ENCODE measurements around the gene ELP1.

DNA sequence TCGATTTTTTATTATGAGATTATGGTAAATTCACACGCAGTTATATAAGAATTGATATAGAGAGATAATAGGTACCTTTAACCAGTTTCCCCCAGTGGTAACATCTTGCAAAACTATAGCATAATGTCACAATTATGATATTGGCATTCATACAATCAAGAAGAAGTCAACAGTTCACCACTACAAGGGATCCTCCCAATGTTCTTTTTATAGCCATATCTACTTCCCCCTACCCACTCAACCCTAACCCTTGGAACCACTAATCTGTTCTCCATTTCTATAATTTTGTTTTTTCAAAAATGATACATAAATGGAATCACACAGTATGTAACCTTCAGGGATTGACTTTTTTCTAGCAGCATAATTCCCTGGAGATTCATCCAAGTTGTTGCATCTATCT, 88.0 kb downstream of the ELP1 start:
- no peak for TF ChIP-seq POLR2A (IDR thresholded peaks at IDR 0.05)
- TF ChIP-seq, protein P1, sequence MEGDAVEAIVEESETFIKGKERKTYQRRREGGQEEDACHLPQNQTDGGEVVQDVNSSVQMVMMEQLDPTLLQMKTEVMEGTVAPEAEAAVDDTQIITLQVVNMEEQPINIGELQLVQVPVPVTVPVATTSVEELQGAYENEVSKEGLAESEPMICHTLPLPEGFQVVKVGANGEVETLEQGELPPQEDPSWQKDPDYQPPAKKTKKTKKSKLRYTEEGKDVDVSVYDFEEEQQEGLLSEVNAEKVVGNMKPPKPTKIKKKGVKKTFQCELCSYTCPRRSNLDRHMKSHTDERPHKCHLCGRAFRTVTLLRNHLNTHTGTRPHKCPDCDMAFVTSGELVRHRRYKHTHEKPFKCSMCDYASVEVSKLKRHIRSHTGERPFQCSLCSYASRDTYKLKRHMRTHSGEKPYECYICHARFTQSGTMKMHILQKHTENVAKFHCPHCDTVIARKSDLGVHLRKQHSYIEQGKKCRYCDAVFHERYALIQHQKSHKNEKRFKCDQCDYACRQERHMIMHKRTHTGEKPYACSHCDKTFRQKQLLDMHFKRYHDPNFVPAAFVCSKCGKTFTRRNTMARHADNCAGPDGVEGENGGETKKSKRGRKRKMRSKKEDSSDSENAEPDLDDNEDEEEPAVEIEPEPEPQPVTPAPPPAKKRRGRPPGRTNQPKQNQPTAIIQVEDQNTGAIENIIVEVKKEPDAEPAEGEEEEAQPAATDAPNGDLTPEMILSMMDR (IDR thresholded peaks at IDR 0.05), result no peak
